GM18951 (cell line): ENCODE measurements around the gene SYNPR.

Experiments used
- POLR2A ChIP-seq: IDR thresholded peaks from 4 replicates; pipeline ENCODE4 v1.6.1; 2011; ENCODE audit warnings: mild to moderate bottlenecking; ENCODE audit not compliant: insufficient read length, insufficient read depth; ENCODE audit errors: extremely low read depth
- in situ Hi-C: fragments of 300-500 bp; cut with MboI; formaldehyde crosslinking; loops from one replicate; pipeline ENCODE4 v1.12.0; 2022; ENCODE audit warnings: low sequenced_read_pairs, mixed read lengths, inconsistent platforms; ENCODE audit not compliant: unreplicated experiment

The SYNPR gene

DNA sequence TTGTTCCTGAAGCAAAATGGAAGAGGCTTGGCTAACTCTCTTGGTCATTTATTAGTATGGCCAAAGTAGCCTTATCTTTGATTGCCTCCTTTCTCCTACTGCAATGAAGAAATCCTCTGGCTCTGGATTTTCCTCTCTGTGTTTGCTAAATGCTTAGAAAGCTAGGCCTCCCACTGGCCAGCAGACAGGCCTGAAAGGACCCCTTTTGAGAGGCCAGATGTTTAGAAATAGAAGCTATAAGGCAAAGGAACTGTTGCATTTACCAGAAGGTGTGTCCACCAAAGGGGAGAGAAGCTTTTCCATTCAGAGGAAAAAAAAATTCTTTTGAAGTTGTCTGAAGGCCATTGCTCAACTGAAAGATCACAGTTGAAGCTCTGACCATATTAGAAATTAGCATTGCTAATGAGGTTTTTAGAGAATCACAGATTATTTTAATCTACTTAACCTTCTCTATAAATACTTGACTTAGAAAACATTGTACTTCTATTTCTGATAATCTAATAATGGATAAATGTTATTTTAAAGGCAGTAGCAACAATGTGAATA lies 160.8 kb downstream of the SYNPR start:
- no peak for TF ChIP-seq POLR2A
- in situ Hi-C loops, result no loop called here

GRCh38 chr3:63441262-63441661 lies 163.2 kb downstream of the SYNPR start:
- in situ Hi-C loops, result no loop called here
- no peak for TF ChIP-seq POLR2A

- no peak for TF ChIP-seq POLR2A
- in situ Hi-C loops, result no loop called here
Observed at GRCh38 chr3:63442918-63443317, 164.8 kb downstream of the SYNPR start.

GRCh38 chr3:63450023-63450422 lies 171.9 kb downstream of the SYNPR start:
- no peak for TF ChIP-seq POLR2A
- in situ Hi-C loops, result no loop called here

DNA sequence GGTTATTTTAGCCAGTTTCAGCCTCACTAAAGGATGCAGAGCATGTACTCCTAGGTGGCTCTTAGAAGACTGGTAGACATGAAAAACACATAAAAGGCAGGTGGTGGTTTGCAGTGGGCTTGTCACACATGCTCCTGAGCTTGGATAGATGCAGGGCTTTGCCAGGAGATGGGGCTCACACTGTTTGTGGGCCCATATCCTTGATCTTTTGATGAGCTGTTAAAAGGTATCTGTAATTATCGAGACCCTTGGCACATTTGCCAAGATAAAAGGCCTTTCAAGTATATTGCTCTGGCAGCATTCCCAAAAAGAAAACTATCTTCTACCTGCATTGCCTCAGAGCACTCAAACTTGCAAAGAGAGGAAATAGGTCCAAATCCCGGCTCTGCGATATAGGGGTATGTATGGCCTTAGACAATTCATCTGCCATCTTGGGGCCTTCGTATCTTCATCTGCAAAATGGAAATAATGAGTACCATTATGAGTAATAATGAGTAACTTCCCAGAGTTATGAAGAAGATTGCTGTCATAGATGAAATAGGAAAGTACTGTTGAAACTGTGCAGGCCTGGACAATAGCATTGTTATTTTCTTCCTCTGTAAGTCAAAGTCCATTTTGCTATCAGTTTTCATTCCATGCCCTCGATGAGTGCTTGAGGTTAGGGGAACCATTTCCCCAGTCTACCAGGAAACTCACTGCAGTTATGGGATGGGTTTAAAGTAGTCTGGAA lies 172.7 kb downstream of the SYNPR start:
- in situ Hi-C loops, result no loop called here
- no peak for TF ChIP-seq POLR2A

- TF ChIP-seq POLR2A, result no peak
- in situ Hi-C loops, result no loop called here
Observed at GRCh38 chr3:63456901-63457300, 178.8 kb downstream of the SYNPR start.

GRCh38 chr3:63458405-63458804 lies 180.3 kb downstream of the SYNPR start:
- no peak for TF ChIP-seq POLR2A
- in situ Hi-C loops, result no loop called here

DNA sequence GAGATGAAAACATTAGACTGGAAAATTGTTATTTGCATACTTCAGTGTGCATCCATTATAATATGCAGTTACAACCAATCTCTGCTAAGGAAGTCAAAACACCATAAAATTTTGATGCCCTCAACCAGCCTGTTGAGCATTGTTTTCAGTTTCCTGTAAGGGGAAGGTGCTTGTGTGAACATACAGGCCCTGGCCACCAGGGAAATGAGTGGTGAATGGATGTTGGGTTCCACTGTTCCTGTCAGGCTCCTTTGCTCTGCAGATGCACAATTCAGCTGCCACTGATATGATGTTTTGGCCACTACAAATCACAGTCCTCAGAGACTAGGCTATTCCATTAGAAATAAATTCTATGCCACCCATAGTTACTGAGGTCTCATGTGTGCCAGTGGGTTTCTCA lies 184.6 kb downstream of the SYNPR start:
- no peak for TF ChIP-seq POLR2A
- in situ Hi-C loops, result no loop called here

GRCh38 chr3:63467392-63467791 lies 189.3 kb downstream of the SYNPR start:
- TF ChIP-seq POLR2A, result no peak
- in situ Hi-C loops, result no loop called here

DNA sequence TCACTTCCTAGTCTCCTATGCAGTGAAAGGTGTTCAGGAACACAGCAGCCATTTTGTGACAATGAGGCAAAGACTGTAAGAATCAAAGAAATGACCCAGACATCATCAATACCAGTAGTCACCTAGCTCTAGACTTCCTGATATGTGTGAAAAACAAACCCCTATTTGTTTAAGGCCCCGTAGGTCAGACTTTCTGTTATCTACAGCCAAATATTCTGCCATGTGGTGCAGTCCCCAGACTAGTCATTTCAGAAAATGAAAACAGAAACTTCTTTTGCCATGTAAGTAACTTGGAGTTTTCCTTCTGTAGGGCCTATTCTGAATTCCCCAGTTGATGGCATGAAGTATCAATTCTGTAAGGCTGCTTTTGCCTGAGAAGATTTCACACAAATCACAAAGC lies 192.6 kb downstream of the SYNPR start:
- in situ Hi-C loops, result no loop called here

DNA sequence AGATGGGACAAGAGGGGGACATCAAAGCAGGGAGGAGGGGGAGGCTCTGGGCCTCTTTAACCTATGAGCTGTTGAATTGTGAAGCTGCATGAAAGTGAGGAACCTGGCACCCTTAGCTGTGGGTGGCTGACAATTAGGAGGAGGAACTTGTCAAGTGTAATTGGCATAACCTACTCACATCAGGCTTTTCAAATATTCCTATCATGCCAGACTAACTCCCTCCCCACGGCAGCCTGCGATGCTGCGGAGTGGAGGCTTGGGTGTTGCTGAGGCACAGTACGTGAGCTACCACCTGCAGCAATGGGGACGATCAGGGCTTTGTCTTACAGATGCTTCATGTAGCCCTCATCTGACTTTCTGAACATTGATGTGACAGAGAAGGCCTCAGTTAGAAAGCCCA lies 193.7 kb downstream of the SYNPR start:
- no peak for TF ChIP-seq POLR2A

More for the DNA sequence above, 192.6 kb downstream of the SYNPR start:
- no peak for TF ChIP-seq POLR2A

DNA sequence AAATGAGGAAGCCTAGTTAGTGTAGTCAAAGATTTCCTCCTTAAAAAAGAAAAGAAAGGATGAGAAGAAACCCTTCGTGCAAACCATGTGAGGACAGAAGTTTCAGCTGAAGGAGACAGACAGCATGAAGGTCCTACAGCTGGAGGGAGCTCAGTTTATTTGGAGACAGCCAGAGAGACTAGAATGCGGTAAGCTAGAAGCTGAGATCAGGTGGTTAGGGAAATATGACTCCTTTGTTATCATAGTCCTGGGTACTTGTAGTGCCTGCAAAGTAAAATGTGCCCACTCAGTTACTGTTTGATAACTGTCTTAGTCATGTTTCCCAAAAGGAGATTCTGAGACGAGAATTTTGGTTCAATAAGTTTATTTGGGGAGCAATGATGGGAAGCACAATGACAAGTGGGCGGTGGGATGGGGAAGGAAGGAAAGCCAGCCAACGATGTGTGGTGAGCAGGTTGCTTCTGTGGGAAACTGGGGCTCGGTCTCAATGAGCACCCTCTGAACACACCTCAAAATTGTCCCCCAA lies 195.6 kb downstream of the SYNPR start:
- in situ Hi-C loops, result no loop called here
- TF ChIP-seq POLR2A, result no peak

More for the DNA sequence above, 193.7 kb downstream of the SYNPR start:
- in situ Hi-C loops, result no loop called here

- no peak for TF ChIP-seq POLR2A
- in situ Hi-C loops, result no loop called here
Observed at GRCh38 chr3:63474828-63475518, 196.9 kb downstream of the SYNPR start.
